Measurements from ENCODE around the gene SPTBN5. TPM values are rescaled to one million over a fixed set of nuclear protein-coding genes. Genes with fewer than 3 reads are reported as not detected.
A peak's percentile ranks its signal among the peaks of the same experiment; 100 is the strongest.

SPTBN5 gene
- total RNA-seq, 2 donors from 2014 or later = 0.63 to 1.3 TPM

DNA sequence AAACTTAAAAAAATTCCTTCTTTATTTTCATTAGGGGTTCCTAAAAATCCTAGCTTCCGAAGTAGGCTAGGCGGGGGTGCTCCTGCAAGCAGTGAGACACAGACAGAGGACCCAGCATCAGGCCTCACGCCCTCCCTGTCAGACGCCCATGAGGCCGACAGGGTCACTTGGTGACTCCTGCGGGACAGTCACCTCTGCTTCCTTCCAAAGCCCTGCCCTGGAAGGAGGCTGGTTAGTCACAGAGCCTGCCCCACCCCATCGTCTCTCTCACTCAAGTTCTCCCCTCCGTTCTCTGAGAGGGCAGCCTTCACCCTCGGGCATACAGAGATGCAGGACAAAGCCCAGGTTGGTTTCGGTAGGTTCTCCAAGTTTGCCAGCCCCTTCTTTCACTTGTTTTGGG lies 39.9 kb upstream of the SPTBN5 start:
- no peak for DNase-seq (ENCODE audit: low spot score)
- TF ChIP-seq, protein P1, sequence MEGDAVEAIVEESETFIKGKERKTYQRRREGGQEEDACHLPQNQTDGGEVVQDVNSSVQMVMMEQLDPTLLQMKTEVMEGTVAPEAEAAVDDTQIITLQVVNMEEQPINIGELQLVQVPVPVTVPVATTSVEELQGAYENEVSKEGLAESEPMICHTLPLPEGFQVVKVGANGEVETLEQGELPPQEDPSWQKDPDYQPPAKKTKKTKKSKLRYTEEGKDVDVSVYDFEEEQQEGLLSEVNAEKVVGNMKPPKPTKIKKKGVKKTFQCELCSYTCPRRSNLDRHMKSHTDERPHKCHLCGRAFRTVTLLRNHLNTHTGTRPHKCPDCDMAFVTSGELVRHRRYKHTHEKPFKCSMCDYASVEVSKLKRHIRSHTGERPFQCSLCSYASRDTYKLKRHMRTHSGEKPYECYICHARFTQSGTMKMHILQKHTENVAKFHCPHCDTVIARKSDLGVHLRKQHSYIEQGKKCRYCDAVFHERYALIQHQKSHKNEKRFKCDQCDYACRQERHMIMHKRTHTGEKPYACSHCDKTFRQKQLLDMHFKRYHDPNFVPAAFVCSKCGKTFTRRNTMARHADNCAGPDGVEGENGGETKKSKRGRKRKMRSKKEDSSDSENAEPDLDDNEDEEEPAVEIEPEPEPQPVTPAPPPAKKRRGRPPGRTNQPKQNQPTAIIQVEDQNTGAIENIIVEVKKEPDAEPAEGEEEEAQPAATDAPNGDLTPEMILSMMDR (IDR thresholded peaks at IDR 0.05) = no peak
- H3K9me3 ChIP-seq = no peaks in the 10 kb centered on the region
- peaks cover 0 to 92% of the 10 kb centered on the region in 2 donors for H3K4me1 ChIP-seq
- H3K36me3 ChIP-seq = no peaks in the 10 kb centered on the region
- no peaks in the 10 kb centered on the region for H3K27me3 ChIP-seq
- peak overlapping the region; percentile 56 to 60 for H3K27ac ChIP-seq
- H3K4me3 ChIP-seq = no peak overlapping the region

DNA sequence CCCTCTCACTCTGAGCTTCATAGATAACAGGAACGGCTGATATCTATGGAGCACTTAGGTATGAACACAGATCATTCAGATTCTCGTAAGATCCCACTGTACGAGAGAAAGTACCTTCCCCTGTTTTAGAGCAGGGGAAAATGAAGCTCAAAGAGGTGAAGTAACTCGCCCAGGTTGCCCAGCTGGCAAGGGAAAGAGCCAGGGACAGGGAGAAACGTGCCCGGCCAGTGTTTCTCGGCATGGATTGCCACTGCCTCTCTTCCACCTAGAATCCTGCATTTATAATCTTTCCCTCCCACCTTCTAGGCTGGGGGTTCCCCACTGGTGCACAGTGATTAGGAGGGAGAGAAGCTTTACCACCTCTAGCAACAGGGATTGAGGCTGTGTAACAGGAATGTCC lies 39.5 kb upstream of the SPTBN5 start:
- Histone ChIP-seq H3K36me3 (no peaks in the 10 kb centered on the region), H3K4me3 (no peak overlapping the region), H3K9me3 (no peaks in the 10 kb centered on the region), H3K27me3 (no peaks in the 10 kb centered on the region), H3K4me1 (peaks cover 0 to 92% of the 10 kb centered on the region in 2 donors), H3K27ac (peak overlapping the region; percentile 56 to 60)
- no peak for DNase-seq (ENCODE audit: low spot score)
- TF ChIP-seq, protein P1 (IDR thresholded peaks at IDR 0.05) = no peak

DNA sequence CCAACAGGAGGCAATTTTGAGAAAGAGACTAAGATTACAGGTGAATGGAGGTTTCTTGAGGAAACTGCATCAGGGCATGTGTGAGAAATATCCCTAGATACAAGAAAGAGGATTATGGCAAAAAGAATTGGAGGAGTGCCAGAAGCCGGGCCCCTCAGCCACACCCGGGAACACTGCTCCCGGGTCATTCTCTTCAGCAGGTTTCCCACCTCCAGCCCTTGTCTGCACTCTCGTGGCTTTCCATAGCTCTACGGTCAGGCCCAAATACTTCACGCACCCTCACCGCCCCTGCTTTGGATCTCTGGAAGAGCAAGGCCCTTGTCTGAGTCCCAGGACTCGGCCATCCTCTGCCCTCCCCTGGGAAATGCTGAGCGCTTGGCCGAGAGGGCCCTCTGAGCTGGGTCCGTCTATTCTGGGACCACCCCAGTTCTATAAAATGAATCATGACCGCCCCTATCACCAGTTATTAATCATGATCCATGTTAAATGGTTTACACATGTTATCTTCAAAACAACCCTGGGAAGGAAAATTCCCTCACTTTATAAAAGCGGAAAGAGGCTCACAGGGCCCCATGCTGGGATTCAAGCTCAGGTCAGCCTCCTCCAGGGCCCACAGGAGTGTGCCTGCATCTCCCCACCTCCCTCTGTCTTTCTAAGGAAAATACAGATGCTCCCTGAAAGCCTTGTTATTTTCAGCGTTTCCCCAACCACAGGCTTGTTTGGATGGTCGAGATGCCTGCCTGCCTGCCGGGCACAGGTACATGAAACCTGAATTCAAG lies 38.8 kb upstream of the SPTBN5 start:
- TF ChIP-seq, protein P1 (IDR thresholded peaks at IDR 0.05) = no peak
- Histone ChIP-seq H3K36me3 (no peaks in the 10 kb centered on the region), H3K4me1 (peaks cover 0 to 92% of the 10 kb centered on the region in 2 donors), H3K27me3 (no peaks in the 10 kb centered on the region), H3K4me3 (no peak overlapping the region), H3K27ac (peak overlapping the region; percentile 56 to 60), H3K9me3 (no peaks in the 10 kb centered on the region)
- no peak for DNase-seq (ENCODE audit: low spot score)

DNA sequence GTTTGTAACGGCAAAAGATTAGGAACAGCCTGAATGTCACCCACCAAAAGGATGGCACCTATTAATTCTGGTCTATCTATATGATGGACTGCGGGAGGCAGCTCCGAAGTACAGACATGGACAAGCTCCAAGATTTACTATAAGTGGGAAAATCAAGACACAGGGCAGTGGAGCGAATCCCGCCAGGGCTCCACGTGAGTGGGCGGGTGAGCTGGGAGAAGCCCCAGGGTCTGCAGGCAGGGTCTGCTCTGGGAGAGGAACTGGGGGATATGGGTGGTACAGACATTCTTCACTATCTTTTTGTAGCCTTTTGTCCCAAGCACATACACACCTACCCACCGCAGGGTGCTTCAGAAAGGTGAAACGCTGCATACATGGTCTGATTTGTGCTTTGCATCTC lies 38.2 kb upstream of the SPTBN5 start:
- Histone ChIP-seq H3K36me3 (no peaks in the 10 kb centered on the region), H3K9me3 (no peaks in the 10 kb centered on the region), H3K27me3 (no peaks in the 10 kb centered on the region), H3K4me3 (no peak overlapping the region), H3K4me1 (peaks cover 0 to 89% of the 10 kb centered on the region in 2 donors), H3K27ac (no peak overlapping the region)
- TF ChIP-seq, protein P1 (IDR thresholded peaks at IDR 0.05) = no peak
- no peak for DNase-seq (ENCODE audit: low spot score)

DNA sequence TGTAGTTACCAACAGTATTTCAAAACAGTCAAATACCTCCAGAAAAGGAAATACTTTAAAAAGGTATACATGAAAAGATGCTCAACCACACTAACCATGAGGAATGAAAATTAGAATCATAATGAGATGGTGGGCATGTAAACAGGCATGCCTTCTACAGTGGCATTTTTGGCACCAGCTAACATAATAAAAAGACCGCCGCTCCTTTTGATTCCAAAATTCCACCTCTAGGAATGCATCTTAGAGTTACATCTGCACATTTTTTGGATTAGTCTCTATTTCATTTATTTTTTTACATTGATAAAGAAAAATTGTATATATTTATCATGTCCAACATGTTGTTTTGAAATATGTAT lies 37.0 kb upstream of the SPTBN5 start:
- Histone ChIP-seq H3K36me3 (no peaks in the 10 kb centered on the region), H3K4me1 (peaks cover 0 to 96% of the 10 kb centered on the region in 2 donors), H3K9me3 (no peaks in the 10 kb centered on the region), H3K27ac (peak overlapping the region; percentile 49 to 72), H3K27me3 (no peaks in the 10 kb centered on the region), H3K4me3 (no peak overlapping the region)
- TF ChIP-seq, protein P1 (IDR thresholded peaks at IDR 0.05) = no peak
- DNase-seq (ENCODE audit: low spot score) = no peak
